ENCODE data around the gene ELF1.

ELF1 gene

DNA sequence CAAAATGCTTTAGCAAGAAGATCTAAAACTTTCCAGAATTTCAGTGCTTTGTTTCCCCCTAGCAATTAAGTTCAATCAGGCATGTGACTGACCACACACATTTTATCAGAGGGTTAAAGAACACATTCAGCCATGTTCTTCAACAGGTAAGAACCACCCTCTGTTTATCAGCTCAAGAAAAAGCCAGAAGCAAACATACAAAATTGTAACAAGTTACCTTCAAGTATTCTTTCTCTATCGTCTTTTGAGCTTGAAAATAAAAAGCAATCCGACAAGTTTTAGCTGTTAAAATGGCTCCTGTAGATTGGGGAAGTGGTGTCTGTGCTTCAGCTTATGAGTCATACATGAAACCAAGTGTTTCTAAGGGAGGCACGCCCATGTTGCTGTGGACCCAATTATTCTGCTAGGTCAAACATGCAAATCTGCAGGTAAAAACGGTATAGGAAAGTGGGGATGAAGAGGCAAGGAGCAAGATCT, at the start of gene ELF1:
TSS of gene ELF1 (minus strand) at position 306 of the 477 bp plus-strand sequence. CDS start 37,262 bp downstream, outside the sequence.
- peak within 1 kb of the TSS; percentile 24 for H3K4me3 ChIP-seq (ENCODE audit: low read length)
- peak; percentile 26 for DNase-seq (ENCODE audit: low read depth)
- TF ChIP-seq, protein P1, sequence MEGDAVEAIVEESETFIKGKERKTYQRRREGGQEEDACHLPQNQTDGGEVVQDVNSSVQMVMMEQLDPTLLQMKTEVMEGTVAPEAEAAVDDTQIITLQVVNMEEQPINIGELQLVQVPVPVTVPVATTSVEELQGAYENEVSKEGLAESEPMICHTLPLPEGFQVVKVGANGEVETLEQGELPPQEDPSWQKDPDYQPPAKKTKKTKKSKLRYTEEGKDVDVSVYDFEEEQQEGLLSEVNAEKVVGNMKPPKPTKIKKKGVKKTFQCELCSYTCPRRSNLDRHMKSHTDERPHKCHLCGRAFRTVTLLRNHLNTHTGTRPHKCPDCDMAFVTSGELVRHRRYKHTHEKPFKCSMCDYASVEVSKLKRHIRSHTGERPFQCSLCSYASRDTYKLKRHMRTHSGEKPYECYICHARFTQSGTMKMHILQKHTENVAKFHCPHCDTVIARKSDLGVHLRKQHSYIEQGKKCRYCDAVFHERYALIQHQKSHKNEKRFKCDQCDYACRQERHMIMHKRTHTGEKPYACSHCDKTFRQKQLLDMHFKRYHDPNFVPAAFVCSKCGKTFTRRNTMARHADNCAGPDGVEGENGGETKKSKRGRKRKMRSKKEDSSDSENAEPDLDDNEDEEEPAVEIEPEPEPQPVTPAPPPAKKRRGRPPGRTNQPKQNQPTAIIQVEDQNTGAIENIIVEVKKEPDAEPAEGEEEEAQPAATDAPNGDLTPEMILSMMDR (conservative IDR thresholded peaks at IDR 0.05; ENCODE audit: low read depth, low read length): no peak

DNA sequence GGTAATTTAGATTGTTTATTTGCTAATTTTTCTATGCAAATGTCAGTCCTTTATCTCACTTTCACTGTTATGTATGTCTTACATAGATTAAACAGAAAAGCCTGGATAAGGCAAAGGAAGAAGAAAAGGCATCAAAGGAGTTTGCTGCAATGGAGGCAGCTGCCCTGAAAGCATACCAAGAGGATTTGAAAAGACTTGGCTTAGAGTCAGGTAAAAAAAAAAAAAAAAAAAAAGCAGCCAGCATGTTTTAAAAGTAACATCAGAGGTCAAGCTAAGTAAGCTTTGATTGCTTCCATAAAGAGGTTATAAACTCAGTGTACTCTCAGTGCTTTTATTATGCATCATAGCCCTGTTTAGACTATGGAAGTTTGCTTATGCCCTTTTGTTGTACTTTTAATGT, 46.0 kb upstream of the ELF1 start:
- TF ChIP-seq, protein P1 (conservative IDR thresholded peaks at IDR 0.05; ENCODE audit: low read depth, low read length): no peak
- H3K4me3 ChIP-seq (ENCODE audit: low read length): no peak overlapping the region
- DNase-seq (ENCODE audit: low read depth): no peak

DNA sequence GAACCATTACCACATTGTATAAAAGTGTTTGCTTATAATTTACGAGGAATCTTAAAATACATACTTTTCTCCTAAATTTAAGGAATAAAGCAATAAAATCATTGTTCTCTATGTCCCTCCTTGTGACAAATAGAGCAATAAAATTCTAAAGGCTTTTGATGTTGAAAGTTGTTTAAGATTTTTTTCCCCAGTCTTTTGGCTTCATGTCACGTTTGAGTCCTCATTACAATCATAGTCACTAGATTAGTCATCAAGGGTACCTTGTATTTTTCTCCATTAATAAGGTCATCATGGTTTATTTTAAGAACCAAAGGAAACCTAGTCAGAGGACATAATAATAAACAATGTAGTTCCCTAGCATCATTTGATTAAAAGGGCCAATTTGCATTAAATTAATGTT, 45.4 kb upstream of the ELF1 start:
- no peak for DNase-seq (ENCODE audit: low read depth)
- TF ChIP-seq, protein P1 (conservative IDR thresholded peaks at IDR 0.05; ENCODE audit: low read depth, low read length): no peak
- H3K4me3 ChIP-seq (ENCODE audit: low read length): no peak overlapping the region

DNA sequence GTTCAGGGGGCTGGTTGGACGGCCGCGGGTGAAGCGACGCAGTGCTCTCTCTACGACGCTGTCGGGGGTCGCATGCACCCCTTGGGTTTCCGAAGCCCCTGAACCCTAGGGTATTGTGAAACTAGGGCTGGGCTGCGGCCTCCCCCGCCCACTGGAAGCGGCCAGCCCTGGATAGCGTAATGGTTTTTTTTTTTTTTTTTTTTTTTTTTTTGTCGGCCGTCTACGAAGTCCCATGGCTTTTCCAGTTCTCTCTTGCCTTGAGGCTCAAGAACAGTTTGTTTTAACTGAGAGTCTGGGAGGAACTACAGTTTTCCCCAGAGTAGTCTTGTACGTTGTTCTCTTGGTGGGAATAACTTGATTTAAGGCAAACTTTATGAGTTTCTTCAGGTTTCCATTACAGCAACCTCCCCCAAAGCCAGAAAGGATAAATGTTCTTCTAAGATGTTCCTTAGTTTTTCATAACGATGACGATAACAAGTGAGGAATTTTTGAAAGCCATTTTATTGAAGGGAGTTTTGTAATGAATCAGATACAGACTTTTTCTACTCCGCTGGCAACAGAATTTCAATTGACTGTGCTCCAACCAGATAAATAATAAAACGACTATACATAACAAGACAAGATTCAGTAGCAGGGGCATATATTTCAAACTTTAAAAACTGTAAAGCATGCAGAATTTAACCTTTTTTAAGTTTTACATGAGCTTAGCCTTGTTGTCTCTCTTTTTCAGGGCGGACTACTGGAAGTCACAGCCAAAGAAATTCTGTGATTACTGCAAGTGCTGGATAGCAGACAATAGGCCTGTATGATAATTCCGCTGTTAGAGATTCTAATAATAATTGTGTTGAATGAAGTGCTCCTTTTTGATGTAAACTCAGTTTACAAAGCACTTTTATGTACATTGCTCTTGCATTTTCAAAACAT, 43.1 kb upstream of the ELF1 start:
- no peak for DNase-seq (ENCODE audit: low read depth)
- H3K4me3 ChIP-seq (ENCODE audit: low read length): peak overlapping the region; percentile 85
- TF ChIP-seq, protein P1 (conservative IDR thresholded peaks at IDR 0.05; ENCODE audit: low read depth, low read length): no peak

DNA sequence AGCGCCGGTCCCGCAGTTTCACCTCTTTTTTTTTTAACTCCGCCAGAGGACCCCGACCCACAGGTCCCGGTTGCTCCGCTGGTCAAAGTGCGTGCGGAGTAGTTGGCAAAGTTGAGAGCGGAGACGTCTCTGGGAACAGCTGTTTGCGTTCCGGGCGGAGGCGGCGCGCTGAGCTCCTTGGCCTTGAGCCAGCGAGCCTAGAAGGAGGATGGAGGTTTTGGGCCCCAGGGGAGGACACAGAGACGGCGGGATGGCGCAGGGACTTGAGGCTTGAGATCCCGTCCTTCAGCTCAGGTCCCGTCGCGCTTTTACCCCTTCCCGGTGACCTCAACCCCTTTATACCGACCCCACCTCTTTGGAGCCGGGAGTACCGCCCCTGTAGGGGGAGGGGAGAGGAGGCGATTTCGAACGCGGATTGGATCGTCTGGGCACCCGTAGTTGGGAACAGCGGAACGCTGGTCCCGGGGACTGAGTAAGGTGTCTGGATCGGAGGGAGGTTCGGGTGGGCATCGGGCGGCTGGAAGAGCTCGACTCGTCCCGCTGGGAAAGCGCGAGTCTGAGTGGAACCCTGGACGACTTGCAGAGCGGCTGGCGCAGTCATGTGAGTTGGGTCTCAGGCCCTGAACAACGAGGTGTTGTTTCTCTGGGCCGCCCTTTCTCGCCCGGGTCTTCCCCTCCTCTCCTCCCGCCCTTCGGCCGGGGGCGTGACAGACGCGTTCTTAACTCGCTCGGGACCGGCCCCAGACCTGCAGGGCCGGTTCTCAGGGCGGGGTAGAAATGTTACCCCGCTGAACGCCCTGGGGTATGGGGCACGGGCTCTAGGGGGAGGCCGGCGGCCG, 42.2 kb upstream of the ELF1 start, which contains the start of gene WBP4:
TSS of gene WBP4 (plus strand) at position 435 of the 839 bp plus-strand sequence. CDS start at position 600, 165 bp downstream.
- peak; percentile 81 for DNase-seq (ENCODE audit: low read depth)
- H3K4me3 ChIP-seq (ENCODE audit: low read length): peak within 1 kb of the TSS; percentile 85
- TF ChIP-seq, protein P1 (conservative IDR thresholded peaks at IDR 0.05; ENCODE audit: low read depth, low read length): peak; percentile 20

DNA sequence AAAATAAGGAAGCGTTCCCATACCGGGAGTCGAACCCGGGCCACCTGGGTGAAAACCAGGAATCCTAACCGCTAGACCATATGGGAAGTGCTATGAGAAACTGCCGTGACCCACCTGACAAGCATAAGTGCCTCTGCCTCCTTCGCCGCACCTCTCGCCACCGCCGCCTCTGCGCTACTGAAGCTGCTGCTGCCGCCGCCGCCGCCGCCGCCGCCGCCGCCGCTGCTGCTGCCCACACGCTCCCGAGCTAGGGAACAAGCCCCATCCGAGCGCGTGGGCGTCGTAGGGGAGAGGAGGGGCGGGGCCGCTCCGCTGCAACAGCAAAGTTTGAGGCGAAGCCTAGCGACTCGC, 41.6 kb upstream of the ELF1 start:
- H3K4me3 ChIP-seq (ENCODE audit: low read length): peak overlapping the region; percentile 85
- DNase-seq (ENCODE audit: low read depth): no peak

More for the DNA sequence above, 41.6 kb upstream of the ELF1 start:
- TF ChIP-seq, protein P1 (conservative IDR thresholded peaks at IDR 0.05; ENCODE audit: low read depth, low read length): no peak

Measured in retinal pigment epithelial cell (primary cell).